Lower leg skin (tissue), 3 donors: ENCODE results near the gene MAD1L1.

Experiments used
- CTCF ChIP-seq, 3 donors: fragments of 450-650 bp; IDR thresholded peaks; one replicate each; pipeline ENCODE4 v1.5.1; 2016; ENCODE audit warnings: antibody characterized with exemption in 3 of 3, mild to moderate bottlenecking in 3 of 3, moderate library complexity in 2 of 3
- POLR2A ChIP-seq, 2 donors: fragments of 450-650 bp; IDR thresholded peaks; one replicate each; pipeline ENCODE4 v1.6.1; 2016 to 2017; ENCODE audit warnings: antibody characterized with exemption in 2 of 2, mild to moderate bottlenecking in 1 of 2, moderate library complexity in 1 of 2

DNA sequence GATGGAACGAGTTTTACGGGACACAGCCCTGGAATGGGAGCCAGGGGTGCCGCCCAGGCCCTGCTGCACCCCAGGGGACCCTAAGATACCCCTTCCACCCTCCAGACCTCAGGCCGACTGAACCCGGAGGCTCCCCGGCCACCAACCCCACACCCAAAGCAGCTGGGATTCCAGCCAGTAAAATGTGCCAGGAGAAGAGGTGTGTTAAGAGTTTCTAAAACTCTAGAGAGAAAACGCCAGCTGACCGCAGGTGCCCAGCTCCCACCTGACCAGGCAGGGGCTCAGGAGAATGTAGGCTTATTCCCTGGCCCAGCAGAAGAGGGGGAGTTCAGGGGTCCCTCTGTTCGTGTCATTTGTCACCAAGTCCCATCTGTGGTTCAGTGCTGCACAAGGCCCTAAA, 26.7 kb upstream of the MAD1L1 start:
- TF ChIP-seq CTCF (IDR thresholded peaks at IDR 0.05): no peak
- no peak for TF ChIP-seq POLR2A (IDR thresholded peaks at IDR 0.05)
